GM19099 (cell line): Measurements from ENCODE around the gene TMC1.

Experiments used
- POLR2A ChIP-seq: IDR thresholded peaks from 3 replicates; pipeline ENCODE4 v1.6.1; 2011; ENCODE audit warnings: low read depth; ENCODE audit not compliant: insufficient read length; ENCODE audit errors: extremely low read depth

TMC1 gene

DNA sequence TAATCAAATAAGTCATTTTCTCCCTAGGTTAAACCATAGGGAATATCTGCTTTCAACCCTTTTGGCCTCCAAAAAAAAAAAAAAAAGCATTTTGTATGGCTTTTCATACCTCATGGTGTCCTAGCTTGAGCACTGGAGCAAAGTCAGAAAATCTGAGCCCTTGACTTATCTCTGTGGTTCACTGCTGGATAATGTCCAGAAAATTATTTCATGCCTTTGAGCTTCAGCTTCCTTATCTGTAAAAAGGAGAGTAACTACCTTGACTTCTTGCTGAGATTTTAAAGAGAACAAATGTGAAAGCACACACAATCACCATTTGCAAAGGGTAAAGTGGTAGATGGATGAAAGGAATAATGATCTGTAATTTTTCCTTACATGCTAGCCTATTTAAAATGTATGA lies 265.5 kb downstream of the TMC1 start:
- TF ChIP-seq POLR2A: no peak

DNA sequence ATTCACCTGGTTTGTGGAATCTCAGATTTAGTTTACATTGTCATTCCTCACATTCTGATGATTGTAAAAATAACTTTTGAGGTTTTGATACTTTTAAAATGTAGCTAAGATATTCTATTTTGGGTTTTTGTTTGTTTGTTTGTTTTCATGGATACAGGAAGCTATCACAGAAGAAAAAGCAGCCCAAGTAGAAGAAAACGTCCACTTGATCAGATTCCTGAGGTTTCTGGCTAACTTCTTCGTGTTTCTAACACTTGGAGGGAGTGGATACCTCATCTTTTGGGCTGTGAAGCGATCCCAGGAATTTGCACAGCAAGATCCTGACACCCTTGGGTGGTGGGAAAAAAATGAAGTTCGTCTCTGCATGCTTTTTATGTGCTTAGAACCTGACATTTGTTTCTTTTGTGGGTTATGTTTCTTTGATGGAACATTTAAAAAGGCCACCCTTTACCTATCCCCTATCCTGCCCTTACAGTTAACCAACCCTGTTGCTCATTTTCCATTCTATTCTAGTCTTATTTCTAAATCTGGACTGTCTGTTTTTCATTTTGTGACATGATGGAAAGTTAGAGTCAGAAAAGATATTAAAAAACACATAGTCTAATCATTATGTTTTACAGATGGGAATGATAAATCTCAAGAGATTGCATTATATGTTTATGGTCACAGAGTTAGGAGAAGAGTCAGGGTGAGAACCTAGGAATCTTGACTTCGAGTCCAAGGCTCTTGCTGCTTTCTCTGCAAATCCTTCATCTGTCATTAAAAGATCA lies 267.7 kb downstream of the TMC1 start:
- TF ChIP-seq POLR2A: no peak

DNA sequence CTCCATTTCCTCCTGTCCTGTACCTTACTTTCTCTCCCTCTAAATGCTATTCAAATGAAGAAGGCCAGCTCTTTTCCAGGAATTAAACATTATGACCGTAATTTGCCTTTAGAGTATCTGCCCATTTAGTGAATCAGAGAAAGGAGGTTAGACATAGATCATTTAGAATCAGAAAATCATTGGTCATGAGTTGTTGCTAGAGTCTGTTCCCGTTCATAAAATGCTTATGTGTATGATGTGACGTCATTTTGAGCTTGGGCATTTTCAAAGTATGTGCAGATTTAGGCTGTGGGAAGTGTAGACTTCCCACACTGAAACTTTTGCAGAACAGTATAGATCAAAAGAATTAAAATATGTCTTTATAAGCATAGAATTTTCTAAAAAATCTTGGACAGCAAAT lies 268.5 kb downstream of the TMC1 start:
- TF ChIP-seq POLR2A: no peak

DNA sequence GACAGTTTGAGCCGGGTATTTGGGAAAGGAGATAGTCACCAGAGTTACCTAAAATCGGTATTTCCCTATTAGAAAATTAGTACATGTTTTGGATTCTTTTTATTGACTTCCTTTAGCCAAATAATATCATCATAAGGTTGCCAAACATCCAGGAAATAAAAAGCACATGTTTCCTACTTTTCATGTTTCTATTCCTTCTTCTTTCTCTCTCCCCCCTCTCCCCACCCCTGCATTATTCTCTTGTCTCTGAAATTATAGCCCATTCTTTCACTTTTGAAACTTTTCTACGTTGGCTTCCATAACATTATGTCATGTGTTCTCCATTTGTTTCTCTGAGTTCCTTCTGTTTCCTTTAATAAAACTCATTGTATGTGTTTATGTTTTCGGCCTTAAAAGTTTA lies 269.6 kb downstream of the TMC1 start:
- no peak for TF ChIP-seq POLR2A

DNA sequence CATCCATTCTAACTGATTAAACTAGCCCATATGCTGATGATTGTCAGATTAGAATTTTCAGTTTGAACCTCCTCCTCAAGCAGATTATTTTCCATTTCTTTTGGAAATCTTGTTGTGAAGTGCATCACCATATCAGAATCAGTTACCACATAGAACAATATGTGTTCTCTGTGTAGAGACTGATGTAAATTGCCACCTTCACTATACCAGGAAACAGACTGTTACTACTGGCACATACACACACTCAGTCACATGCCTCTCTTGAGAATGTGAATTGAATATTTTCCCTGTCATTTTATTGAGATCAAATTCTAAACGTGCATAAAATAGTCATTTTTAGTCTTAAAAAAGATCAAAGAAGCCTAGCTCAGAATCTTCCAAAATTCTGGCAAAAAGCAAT lies 270.0 kb downstream of the TMC1 start:
- TF ChIP-seq POLR2A: no peak

DNA sequence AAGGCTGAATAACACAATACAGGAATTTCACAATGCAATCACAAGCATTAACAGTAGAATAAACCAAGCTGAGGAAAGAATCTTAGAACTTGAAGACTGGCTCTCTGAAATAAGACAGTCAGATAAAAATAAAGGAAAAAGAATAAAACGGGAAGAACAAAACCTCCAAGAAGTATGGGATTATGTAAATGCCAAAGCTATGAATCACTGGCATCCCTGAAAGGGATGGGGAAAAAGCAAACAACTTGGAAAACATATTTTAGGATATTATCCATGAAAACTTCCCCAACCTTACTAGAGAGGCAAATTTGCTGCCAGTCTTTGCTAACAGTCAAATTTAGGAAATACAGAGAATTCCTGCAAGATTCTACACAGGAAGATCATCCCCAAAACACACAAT lies 273.5 kb downstream of the TMC1 start:
- no peak for TF ChIP-seq POLR2A

DNA sequence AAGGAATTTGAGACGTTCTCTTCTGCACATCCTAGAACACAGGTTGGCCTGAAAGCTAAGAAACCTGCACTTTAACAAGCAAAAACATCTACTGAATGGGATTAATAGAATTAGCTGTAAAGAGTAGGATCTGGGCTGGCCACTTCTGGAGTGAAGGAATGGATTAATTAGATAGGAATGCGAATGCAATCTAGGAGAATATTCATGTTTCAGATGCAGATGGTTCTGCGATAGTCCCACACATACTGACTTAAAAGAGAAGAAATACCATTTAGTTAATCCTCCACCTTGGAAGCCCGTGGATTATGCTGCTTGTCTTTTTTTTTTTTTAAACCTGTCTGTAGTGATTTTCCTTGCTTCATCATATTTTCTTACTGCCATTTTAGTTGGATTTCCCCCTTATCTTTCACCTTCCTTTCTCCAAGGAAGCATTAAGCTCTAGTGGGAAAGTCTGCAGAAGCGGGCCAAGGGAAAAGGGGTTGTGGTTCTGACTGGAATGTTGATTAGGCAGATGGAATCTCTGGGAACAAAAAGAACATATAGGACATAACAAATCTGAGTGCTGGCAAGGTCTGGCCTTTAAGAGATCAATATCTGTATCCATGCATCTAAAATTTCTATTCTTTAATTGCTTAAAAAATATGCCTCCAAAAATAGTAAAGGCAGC lies 279.1 kb downstream of the TMC1 start:
- no peak for TF ChIP-seq POLR2A

DNA sequence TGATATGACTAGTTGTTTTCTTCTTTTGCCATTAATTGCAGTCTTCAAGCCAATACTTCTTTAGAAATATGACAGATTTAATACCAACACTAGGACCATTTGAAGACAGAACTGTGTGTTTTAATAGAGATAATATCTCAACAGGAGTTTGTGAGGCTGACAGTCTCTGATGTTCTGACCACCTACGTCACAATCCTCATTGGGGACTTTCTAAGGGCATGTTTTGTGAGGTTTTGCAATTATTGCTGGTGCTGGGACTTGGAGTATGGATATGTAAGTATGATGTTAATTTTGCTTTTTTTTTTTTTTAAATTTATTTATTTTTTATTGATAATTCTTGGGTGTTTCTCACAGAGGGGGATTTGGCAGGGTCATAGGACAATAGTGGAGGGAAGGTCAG lies 283.8 kb downstream of the TMC1 start:
- no peak for TF ChIP-seq POLR2A

DNA sequence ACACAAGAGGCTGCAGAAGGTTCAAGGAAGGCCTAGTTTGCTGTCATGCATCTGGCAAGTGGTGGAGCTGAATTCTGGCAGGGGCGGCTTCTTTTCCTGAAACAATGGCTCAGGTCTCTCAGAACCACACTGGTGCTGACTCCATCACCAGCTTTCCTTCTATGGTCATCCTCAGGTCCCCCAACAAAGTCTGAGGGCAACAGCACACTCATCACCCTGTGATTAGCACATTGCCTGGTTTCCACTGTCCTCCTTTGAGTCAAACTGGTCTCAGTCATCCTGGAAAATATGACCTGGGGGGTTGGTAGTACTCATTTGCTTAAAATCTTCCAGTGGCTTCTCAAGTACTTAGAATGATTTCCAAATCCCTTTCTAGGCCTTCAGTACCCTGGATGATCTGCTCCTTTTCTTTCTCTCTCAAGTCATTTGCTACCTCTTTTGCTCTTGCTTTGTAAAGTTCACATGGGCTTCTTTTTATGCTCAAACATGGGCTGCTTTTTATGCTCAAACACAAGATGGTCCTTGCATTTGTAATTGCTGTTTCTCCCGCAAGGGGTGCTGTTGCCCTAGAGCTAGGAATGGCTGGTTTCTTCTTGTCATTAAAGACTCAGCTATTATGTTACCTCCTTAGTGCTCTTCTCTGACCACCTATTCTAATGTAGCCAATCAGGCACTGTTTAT lies 286.5 kb downstream of the TMC1 start:
- no peak for TF ChIP-seq POLR2A

DNA sequence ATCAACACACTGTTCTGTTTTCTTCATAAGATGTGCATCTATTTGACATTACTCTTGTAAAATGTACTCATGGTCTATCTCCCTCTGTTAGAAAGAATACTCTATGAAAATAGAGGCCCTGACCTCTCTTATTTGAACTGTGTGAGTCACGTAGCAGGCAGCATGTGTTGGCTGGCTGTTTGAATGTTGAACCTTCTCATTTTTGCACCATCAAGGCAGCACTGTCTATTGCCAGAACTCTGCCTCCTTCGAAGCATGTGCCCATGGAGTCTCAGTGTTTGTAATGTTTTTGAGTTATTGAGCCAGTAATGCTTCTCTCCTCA lies 287.0 kb downstream of the TMC1 start:
- TF ChIP-seq POLR2A: no peak

DNA sequence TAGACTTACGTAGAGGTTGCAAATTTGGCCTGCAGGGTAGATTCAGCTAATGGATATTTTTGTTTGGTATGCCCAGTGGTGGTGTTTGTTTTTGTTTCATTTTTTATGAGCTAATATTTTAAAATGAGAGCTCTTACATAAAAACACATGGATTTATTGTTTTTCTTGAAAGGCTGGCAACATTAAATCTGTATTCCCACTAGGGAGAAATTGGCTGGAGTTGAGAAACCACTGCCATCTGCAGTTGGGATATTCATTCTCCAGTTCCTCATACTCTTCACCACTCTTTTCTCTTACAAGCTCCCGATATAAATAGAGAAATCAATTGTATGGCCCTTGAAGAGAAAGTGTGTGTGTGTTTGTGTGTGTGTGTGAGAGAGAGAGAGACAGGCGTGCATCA lies 288.2 kb downstream of the TMC1 start:
- TF ChIP-seq POLR2A: no peak

DNA sequence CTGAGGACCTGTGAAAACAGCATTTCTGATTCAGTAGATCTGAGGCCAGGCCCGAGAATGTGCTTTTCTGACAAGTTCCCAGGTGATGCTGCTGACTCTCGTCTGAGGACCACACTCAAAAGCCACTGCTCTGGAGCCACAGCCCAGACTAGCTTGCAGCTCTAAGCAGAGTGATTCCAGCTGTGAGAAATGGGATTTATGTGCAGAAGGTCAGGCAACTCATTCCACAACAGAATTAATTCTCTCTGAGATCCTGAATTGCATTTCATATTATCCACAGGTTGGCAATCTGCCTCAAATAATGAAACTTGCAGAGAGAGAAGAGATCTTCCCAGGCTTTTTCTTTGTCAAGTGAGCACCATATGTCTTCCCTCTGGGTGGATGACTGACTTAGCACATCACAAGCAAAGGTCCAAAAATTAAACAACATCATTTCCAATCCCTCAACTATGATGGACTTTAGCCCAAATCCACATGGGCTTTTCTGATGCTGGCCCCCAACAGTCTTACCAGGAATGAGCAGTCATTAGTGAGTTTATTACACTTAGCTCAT lies 291.2 kb downstream of the TMC1 start:
- TF ChIP-seq POLR2A: no peak

DNA sequence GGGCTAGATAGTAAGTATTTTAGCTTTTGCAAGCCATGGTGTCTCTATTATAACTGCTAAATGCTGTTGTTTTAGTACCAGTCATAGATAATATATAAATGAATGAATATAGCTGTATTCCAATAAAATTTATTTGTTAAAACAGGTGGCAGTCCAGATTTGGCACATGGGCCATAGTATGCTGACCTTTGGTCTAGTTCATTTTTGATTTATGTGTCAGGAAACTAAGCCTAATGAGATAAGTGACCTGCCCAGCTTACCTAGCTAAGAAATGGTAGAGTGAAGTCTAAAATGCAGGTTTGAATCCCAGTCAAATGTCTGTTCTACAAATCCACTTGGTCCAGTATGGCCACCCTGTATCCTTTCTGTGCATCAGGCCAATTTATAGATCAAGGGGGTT lies 292.1 kb downstream of the TMC1 start:
- TF ChIP-seq POLR2A: no peak

DNA sequence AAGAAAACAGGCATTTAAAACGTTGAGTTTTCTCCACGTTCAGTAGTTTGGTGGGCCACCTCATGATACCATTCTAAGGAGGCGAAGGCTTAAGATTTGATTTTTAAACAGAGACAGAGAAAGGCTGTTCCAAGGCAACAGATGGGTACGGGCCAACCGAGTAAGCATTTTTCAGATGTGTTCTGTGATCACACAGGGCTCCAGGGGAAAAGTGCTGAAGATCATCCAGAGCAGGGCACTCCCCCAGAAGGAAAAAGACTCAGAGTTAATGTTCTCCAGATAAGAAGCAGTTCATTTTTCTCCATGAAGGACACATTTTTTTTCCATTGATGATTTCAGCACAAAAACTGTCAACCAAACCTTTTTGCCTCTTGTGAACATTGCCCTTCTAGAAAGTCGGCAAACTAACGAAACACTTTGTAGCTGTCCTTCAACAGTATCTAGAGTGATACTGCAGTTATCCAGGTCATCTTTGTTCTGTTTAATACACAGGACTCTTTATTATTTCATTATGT lies 292.7 kb downstream of the TMC1 start:
- no peak for TF ChIP-seq POLR2A

DNA sequence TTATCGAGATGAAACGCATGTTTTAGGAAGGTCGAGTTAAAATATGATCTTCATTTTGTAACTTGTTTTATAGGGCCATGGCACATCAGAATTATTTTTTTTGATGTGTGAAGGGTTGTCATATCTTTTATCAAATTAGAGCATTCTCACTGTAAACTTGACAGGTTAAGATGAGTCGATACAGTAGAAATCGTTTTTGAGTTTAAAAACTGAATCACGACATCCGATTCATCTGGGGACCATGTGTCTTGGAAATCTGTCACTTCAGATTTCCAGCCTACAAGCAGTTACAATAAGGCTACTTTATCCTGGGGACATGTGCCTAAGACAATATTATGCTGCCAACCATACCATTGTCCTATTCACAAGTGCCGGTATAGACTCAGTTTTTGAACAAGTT lies 295.3 kb downstream of the TMC1 start:
- TF ChIP-seq POLR2A: no peak

DNA sequence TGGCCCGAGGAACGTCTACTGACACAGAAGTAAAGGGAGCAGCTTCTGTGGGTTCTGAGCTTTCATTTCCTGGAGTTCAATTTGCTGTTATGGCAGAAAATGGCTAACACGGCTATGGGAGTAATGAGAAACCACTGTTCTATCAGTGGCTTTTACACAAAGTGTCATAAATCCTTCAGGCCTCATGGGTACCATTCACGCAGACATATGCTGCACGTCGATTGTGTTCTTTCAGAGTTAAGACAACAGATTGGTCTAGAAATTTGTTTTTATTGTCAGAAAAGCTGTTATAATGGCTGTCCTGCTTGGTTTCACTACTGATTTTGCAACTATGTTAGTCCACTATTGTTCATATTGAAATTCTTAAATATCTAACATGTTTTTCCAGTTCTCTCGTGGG lies 296.0 kb downstream of the TMC1 start:
- no peak for TF ChIP-seq POLR2A
